GM18511 (cell line): ENCODE measurements around the gene UGT3A2.
A peak's percentile ranks its signal among the peaks of the same experiment; 100 is the strongest.

ENCODE experiments used
- ATAC-seq: cut with Tn5 transposase; IDR thresholded peaks from one replicate; pipeline ENCODE4 v1.9.1; 2021; ENCODE audit warnings: mild to moderate bottlenecking, moderate library complexity; ENCODE audit not compliant: unreplicated experiment

UGT3A2 gene, protein sequence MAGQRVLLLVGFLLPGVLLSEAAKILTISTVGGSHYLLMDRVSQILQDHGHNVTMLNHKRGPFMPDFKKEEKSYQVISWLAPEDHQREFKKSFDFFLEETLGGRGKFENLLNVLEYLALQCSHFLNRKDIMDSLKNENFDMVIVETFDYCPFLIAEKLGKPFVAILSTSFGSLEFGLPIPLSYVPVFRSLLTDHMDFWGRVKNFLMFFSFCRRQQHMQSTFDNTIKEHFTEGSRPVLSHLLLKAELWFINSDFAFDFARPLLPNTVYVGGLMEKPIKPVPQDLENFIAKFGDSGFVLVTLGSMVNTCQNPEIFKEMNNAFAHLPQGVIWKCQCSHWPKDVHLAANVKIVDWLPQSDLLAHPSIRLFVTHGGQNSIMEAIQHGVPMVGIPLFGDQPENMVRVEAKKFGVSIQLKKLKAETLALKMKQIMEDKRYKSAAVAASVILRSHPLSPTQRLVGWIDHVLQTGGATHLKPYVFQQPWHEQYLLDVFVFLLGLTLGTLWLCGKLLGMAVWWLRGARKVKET

DNA sequence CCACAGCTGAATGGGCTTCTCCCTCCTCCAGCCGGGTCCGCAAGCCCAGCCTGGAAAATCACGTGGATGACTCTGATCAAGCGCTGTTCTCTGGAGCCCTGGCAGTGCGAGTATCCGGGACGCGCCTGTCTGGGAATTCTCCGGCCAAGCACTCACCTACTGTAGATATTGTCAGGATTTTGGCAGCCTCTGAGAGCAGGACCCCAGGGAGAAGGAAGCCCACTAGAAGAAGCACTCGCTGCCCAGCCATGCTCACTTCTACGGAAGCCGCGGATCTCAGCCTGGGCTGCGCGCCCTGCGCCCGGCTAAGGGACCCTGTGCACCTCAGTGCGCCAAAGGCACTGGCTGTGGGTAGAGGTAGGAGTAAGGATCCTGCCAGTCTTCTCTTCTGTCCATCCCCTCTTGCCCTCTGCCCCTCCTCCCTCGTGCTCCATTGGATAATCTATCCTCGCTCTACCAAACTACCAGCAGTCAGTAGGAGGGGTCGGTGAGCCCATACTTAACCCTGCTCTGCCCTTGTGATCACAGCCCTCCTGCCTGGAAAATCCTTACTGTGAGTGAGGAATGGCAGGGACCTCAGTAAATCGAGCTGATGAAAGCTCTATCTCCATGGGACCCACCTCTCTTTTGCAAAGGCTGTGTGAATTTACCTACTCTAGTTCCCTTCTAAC, at the start of gene UGT3A2:
TSS of gene UGT3A2 (minus strand) at position 343 of the 671 bp plus-strand sequence. CDS start at position 250, 93 bp downstream.
- ATAC-seq = no peak

DNA sequence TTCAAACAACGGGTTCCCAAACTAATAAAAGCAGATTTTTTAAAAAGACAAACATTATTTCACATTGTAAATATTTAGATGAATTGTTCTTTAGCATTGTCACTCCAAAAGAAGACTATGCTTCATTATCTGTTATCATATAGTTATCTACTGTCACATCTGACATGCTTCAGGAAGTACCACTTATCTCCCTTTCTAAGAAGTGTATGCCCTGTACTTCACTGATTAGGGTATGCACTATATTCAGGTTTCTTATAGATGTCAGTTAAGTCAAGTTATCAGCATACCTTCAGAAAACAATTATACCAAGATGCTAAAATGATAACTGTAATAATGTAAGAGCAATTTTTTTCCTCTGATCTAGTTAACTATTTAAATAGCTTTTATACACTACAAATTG, 44.6 kb upstream of the UGT3A2 start:
- ATAC-seq = no peak

DNA sequence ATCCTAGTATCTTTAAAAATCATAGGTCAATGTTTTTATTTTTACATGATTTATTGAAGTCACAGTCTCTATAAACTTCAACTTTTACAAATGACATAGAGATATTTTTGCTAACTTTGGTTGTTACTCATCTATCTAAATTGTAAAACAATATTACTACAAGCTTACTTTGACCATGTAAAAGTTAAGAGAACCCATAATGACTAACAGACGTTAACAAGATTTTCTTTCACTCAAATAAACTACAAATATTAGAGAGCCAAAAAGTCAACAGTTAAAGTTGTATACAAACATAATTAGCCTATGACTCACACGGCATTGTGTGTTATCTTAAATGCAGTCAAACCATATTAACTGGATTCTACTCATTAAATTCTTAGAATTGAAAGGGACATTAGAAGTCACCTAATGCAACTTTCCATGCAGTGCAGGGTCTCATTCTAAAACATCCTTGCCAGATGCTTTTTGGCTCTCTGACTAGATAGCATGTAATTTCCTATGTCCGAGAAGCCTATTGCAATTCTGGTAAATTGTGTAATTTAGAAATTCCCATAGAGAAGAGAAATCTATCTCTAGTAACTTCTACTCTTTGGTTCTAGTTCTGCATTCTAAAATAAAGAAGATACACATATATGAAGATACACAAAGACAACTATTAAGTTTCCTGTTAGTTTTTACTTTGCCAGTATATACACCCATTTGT, 42.2 kb upstream of the UGT3A2 start:
- ATAC-seq = no peak

DNA sequence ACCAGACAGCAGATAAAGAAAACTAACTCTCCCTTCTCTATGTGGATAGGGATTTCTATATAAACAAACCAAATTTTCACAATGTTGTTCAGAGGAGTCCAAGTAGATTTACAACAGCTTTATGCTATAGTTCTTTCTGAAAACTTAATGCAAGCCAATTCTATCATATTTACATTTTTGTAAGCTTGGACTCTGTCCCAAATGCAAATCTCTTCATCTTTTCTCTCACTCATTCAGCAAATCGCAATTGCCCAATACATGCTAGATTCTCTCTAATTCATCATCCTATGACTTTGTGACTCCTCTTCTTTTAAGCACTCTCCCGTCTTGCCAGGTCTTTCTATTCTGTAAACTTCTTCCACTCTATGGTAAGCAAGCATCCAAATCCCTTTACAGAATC, 39.1 kb upstream of the UGT3A2 start:
- ATAC-seq = no peak

DNA sequence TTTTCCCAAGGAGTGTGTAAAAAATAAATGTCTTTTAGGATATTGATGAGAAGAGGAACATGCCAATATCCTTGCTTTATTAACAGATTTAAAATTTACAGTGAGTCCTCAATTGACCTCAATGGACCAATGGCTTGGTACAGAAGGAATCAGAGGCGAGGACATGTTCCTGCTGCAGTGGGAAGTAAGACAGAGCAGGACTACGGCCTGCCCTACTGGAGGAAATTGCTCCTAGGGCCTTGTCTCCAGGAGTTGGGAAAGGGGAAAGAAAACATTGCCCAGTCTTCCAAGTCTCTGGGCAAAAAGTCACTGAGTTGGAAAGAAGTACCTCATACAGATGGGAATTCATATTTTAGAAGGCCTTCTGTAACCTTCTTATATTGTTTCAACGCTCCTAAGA, 33.1 kb upstream of the UGT3A2 start:
- ATAC-seq = no peak

DNA sequence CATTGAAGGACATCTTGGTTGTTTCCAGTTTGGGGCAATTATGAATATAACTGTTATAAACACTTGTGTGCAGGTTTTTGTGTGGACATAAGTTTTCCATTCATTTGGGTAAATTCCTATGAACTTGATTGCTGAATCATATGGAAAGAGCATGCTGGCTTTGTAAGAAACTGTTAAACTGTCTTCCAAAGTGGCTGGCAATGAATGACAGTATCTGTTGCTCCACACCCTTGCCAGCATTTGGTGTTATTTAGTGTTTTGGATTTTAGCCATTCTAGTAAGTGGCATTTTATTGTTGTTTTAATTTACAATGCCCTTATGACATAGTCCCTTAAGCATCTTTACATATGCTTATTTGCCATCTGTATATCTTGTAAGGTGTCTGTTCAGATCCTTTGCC, 29.8 kb upstream of the UGT3A2 start:
- ATAC-seq = no peak

DNA sequence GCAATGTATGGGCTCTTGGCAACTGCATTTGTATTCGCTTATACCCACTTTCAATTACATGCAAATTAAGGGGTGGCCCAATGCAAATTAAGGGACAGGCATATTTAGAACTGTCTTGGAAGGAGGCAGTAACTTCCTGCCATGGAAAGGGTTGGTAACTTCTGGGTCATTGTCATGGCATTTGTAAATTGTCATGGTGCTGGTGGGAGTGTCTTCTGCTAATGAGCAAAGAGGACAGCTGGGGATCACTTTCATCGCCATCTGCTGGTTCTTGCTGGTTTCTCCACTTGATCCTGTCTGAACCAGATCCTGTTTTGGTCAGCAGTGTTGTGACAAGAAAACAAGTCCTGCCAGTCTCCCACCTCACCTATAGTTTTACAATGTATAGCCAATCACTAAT, 23.3 kb upstream of the UGT3A2 start:
- ATAC-seq = peak; percentile 79

DNA sequence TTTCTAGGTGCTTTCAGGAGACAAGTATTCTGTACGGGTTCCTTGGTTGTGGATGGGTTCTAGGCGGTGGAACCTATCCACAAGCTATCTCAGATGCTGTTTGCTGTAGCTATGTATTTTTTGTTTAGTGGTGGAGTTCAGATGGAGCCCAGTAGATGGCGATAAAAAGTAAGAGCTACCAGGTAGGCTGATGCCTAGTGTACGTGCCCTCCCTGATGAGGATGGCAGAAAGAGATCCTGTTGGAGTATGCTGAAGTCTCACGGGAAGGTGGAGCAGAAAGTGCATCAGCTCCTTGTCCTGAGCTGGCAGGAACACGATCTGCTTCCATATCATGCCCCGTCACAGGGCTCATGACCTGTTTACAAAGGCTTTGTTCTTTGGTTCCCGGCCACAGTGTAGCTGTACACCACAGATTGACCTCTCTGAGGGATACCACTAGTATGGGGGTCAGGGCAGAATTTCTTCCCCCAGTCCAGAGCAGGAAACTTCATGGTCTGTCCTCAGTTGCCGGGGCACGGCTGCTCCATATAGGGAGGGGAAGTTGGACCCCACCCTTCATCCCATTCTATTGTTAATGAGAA, 12.6 kb upstream of the UGT3A2 start:
- peak; percentile 99 for ATAC-seq

DNA sequence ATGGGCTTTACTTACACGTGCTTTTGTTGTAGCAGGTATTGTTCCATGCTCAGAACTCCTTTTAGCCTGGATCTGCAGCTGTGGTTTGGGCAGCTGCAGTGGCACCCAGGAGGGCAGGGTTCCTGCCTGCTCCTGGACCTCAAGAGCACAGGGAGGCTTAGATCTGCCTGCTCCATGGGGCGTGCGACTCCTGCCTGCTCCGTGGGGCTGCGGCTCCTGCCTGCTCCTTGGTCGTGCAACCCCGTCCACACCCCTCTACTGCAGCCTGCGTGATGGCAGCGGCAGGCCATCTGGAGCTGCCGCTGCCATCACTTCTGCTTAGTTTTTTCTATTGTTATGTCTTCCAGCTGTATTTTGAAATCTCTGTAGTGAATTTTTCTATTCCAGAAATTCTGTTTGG, 11.7 kb upstream of the UGT3A2 start:
- no peak for ATAC-seq

DNA sequence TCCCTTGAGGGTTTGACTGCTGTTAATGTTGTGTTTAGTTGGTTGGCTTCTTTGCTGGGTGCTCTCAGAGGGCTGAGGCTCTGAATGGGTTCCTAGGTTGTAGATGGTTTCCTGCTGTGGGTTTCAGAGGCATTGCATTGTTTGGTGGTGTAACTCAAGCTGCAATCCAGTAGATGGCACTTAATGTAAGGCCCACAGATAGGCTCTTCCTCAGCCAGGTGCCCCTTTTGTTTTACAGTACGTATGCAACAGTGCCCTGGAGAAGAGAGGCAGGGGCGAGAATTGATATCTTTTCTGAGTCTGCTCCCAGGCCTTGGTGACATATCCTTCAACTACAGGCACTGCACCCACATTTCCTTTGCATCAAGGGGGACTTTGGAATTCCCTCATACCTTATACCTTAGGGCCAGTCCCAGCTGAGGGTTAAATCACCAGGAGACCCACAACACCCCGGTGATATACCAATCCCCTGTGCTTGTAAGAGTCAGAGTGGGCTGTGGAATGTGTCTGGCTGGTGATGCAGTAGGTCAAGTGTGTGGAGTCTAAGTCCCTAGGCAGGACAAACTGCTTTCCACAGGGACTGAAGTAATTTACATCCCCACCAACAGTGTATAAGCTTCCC, 7.0 kb upstream of the UGT3A2 start:
- ATAC-seq = peak; percentile 84

DNA sequence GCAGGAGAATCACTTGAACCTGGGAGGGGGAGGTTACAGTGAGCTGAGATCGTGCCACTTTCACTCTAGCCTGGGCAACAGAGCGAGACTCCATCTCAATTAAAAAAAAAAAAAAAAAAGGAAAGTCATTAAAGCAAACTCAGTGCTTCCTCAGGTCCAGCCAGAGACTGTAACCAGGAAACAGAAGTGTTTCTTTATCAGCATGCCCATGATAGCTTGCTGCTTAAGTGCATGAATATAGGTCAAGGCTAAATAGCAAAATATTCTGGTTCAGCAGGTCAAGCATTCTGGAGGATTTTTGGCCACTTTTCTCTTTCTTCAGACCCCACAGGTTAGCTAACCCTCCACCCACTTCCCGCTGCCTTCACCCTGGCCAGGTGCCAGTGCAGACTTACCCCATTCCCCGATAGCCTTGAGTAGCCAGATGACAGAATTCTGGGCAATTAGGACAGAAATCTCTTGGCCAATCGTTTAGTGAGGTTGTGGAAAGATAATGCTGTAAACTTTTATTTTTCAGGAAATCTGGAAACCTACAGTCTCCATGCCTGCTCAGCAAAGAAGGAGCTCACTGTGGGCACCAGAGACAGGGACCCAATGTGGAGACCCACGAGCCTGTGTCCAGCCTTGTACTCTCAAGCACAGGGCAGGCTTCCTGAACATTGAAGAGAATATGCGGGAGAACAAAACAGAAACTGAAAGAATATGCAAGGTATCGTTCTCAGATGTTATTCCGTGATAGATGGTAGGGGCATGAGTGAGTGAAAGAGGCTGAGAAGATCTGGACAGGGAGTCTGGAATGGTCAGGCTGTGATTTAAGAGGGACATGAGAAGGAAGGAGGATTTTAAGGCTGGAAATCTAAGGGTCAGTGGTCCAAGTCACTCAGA, 4.2 kb upstream of the UGT3A2 start:
- ATAC-seq = no peak

DNA sequence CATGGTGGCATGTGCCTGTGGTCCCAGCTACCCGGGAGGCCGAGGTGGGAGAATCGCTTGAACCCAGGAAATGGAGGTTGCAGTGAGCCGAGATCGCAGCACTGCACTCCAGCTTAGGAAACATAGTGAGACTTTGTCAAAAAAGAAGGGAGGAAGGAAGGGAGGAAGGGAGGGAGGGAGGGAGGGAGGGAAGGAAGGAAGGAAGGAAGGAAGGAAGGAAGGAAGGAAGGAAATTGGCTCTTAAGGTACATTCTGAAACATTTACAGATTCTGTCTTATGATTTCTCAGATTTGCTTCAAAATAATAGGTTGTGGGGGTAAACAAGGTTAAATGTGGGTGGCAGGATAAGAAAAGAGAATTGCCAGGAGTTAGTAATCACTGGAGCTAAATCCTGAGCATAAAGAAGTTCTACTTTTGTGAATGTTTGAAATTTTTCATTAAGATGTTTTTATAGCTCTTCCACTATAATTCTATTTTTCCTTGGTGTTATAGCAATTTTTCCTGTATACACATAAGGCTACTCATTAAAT, 2.1 kb upstream of the UGT3A2 start:
- no peak for ATAC-seq

DNA sequence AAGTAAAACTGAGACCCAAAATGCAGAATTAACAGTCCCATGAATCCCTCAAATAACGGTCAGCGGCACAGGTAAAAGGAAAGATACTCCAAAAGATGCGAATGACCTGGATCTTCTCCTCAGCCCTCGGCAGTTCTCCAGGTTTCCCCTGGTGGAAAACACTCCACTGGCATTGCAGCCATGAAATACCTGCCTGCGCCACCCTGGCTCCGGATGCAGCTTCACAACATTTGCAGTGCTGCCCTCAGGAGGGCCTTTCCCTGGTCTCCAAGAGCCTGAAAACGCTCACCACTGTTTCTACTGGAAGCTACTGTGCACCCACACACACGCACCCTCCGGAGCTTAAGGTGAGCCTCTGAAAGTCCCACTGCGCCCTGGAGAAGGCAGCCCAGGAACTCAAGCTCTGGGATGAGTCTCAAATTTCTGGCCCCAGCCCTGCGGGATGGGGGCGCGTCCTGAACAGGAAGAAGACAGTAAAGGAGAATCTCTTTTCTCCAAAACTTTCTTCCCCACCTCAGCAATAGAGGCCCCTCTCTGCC, 612 bp downstream of the UGT3A2 start:
- no peak for ATAC-seq

DNA sequence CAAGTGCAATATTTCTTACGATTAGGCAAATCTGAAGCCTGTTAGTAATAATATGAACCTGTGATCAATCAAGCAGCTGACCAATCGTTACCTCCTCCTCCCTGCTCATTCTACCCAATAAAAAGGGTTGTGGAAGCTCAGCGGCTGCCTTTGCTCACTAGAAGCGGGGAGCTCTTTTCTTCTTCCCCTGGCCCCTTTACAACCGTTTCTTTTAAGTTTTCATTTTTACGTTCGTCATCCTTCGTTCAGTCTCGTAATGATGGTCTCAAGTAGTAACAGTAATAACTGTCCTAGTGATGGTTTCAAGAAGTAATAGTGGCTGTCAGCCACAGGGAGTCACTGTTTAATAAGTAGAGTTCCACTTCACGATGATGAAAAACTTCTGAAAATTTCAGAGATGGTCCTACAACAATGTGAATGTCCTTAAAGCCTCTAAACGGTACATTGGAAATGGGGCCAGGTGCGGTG, 6.2 kb downstream of the UGT3A2 start:
- ATAC-seq = no peak

DNA sequence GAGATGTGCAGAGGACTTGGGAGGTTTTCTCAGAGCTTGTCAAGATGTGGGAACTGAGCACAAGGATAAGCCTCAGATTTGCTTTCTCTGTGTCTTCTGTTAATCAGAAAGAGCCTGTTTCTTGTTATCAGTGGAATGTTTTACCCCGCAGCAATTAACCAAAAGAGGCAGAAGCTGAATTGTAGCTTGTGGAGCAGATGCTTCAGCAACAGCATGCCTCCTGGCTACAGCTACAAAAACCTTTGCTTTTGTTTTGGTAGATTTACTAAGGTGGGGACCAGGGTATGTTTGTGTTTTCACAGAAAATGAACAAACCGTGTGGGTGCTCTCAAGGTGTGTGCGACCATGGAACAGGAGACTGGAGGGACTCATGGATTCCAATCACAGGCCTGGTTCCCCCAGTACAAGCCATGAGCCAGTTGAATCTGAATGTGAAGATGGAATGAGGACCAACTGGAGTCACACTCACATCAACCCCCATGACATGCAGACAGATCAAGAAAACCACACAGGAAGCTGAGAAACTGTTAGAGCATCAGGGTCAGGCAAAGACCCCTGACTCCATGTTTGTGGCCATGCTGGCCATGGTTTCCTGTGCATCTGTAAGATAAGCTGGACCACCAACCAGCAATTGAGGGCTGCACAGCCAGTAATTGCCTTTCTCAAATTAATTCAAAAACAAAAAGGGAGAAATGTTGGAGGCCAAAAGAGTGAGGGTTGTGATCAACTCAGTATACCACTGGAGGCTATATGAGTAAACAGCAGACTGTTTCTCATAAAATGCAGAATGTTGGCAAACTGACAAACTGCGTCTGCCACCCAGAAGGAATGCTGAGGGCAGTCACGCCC, 6.9 kb downstream of the UGT3A2 start:
- ATAC-seq = no peak

DNA sequence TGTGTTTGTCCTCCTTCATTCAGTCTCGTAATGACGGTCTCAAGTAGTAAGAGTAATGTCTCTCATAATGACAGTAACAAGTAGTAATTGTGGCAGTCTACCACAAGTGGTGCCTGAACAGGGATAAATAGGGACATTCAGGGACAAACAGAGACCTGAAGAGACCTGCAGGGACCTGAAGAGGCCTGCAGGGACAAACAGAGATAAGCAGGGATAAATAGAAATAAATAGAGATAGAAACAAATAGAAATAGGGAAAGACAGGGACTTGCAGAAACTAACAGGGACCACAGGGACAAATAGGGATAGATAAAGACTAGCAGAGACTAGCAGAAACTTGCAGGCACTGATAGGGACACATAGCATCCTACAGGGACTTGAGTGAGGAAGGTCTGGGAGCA, 7.9 kb downstream of the UGT3A2 start:
- ATAC-seq = no peak

DNA sequence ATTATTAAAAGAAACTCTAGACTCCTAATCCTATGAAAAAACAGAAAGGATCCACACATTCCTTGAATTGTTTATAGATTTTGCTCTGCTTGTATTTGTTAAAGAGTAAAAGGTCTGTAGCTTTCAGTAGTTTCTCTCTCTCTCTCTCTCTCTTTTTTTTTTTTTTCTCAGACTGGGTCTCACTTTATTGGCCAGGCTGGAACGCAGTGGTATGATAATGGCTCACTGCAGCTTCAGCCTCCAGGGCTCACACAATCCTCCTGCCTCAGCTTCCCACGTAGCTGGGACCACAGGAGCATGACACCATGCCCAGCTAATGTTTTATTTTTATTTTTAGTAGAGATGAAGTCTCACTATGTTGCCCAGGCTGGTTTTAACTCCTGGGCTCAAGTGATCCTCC, 9.3 kb downstream of the UGT3A2 start:
- no peak for ATAC-seq

DNA sequence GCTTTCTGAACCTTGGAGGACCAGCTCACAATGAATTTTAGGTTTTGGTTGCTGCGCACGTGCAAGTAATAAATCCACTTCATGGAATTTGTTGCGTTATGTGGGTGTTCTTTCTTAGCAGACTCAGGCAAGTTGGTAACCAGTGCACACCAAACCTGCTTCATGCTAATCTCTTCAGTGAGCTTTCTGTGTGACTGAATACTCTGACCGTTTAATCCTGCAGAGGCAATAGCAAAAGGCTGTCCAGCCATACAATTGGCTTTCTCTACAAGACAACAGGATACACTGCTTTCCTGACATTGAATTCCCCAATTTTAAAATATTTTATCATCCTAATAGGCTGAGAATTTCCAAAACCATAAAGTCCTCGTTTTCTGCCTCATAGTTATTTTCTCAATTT, 10.3 kb downstream of the UGT3A2 start:
- no peak for ATAC-seq
